OCI-M2 (cell line): Measurements from ENCODE around the gene MEPE.

Experiments
- DNase-seq: peaks from one replicate; lab custom pipeline; 2025; ENCODE audit not compliant: unreplicated experiment; lab: John Stamatoyannopoulos, UW

MEPE gene

DNA sequence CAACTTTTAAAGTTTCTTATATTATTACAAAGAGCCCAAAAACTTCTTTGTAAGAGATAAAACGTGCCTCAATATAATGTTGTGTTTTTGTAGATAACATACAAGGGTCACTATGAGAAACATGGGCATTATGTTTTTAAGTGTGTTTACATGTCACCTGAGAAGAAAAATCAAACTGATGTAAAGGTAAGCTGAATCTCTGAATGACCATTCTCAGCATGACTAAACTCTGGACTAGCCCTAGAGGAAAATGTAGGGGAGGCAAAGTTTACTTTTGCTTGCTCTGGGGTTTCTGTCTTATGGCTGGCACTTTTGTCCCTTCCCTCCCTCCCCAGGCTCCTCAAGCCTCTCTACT is 6.8 kb downstream of the MEPE start:
- DNase-seq = no peak

DNA sequence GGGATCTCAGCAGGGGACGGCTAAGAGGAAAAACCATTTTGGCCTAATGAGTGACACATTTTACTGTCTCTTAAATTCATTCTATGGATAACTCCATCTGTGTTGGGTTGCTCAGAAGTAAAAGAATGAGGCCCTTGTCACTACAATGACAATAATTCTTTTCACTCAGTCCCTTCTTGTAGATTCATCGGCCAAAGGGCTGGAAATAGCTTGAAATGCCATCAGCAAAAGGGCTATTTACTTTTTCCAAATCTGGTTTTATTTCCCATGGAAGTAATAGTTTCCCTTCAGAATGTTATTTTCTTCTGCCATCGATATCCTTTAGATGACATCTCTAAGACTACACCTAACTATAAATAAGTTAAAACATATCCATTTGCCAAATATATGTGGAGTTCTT is 7.4 kb downstream of the MEPE start:
- DNase-seq = no peak

DNA sequence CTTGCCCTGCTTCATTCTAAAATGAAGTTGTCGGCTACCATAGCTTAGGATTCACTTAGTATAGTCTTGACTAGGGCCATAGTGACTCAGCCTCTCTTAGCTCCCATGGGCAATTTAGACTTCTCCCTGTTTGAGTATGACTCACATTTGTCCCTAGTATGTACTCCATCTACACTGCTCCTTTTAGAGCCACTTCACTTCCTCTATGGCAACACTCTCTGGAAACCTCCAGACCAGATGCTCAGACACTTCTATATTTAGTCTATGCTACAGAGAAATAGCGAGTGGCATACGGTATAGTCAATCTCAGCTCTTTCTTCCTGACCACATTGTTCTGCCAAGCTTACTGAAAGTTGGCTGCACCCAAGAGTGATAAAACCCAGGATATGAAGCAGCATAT is 11.2 kb downstream of the MEPE start:
- DNase-seq = no peak

DNA sequence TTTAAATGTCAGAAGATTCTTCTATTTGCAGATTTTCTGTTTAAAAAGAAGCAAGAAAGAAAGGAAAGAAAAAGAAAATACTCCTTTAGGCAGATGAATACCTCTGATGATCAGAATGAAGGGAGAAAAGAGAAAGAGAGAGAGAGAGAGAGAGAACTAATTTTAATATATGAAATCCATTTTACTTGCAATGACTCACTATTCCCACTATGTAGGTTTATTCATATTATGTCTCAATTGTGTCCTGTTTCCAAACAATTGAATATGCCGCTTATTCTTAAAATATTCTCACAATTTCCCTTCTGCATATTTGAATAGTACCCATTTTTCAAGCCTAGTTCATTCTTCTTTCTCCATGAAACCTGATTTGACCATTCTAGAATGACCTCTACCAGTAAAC is 11.7 kb downstream of the MEPE start:
- no peak for DNase-seq

DNA sequence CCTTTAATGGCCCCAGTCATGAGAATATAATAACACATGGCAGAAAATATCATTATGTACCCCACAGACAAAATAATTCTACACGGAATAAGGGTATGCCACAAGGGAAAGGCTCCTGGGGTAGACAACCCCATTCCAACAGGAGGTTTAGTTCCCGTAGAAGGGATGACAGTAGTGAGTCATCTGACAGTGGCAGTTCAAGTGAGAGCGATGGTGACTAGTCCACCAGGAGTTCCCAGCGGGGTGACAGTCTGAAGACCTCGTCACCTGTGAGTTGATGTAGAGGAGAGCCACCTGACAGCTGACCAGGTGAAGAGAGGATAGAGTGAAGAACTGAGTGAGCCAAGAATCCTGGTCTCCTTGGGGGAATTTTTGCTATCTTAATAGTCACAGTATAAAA is 13.5 kb downstream of the MEPE start:
- no peak for DNase-seq

DNA sequence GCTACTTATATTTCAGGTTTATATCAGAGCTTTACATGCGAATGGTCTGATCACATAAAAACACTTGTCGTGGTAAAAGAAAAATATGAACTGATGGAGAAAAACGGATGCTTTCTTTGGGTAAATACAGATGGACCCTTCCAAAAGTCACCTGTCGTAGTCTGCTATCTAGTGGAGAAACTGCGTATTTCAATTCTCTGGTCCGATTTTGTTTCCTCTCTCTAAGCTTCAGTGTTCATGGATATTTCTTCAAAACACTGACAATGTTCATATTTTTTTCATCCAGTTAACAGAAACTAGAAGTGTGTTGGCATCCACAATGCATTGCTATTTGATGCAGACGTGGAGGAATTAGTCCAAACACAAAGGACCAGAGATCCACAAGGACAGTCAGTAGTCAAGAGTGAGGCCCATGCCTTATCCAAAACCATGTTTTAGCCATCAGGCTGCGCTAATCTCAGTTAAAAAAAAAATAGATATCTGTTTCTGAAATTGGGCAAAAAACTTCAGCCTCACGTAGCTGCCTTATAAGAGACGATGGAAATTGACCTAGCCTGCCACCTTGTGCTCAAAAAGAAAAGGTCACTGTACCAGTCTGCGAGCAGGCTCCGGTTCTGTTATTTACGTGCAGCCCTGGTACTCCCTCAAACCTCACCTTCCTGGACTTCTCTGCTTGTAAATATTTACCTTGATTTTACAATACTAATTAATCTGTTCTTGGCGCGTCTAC is 16.0 kb downstream of the MEPE start:
- no peak for DNase-seq

DNA sequence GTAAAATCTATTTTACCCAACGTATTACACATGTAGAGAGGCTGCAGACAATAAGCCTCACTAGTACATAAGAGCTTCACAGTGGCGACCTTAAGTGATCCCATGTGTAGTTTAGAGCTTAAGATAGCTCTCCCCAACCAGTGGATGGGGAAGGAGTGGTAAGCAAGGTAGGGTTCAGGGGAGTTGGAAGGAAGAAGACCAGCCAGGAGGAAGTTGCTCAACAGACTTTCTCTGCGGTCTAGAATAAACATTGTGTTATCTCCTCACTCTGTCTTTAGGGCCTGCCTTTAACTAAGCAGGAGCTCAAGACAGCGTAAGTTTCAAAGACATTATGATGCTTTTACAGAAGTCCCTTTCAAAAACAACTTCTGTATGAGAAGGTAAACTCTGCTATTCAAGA is 16.8 kb downstream of the MEPE start:
- peak; percentile 17 for DNase-seq

DNA sequence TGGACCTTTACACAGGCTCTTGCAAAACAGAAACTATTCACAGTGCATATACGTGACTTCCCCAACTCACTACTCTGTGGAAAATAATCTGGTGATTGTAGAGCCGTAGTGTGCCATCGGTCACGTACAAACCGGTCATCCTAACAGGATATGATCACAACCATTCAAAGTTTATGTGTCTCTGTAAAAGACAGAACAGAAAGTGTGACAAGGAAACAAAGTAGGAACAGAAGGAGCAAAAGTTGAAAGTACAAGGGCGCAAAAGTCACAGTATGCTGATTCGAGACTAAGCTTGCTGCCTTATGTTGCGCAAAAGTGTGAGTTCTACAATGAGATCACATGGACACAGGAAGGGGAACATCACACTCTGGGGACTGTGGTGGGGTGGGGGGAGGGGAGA is 18.6 kb downstream of the MEPE start:
- DNase-seq = no peak

DNA sequence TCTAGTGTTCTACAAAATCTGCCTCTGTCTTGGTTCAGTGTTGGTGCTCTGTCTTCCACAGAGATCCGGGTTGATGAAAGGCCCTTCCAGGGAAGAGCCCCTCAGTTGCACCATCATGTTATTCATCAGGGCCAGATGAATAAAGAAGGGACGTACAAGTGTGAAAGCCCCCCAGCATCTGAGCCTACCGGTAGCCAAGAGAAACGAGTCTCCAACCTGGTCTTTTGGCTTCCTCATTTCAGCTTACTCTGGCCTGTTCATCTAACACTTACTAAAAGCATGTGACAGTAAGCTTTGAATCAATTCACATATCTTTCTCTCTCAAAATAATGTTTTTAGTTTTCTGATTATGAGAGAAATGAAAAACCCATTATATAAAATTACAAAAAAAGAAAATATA is 19.2 kb downstream of the MEPE start:
- no peak for DNase-seq

DNA sequence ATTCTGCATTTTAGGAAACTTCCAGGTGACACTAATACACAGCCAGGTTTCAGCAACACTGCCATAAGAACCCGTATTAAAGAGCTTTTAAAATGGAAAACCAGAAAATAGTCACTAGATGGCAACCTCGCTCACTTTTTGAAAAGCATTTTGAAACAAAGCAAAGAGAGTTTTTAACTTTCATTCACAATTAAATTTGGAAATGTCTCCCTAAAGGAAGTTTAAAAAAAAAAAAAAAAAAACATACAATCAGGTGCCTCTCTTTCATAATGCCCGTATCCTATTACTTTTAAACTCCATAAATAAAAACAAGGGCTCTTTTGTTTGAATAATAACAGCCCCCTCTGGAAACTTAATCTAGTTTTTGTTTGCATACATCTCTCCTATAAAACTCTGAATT is 20.3 kb downstream of the MEPE start:
- no peak for DNase-seq

DNA sequence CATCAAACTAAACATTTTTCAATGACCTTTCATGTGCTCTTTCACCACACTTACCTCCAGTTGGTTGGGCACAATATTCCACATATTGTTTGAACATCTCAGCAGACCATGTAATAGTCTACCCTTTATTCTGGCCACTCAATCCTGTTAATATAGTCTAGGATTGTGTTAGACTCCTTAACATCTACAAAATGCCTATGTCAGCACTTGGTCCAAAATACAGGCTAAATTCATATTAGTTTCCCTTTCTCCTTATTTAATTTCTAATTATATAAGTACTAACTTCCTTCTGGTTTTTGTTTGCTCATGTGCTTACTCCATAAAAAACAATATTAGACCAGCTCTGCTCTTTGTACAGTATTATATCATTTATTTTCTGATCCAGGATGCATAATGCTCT is 21.1 kb downstream of the MEPE start:
- DNase-seq = no peak

DNA sequence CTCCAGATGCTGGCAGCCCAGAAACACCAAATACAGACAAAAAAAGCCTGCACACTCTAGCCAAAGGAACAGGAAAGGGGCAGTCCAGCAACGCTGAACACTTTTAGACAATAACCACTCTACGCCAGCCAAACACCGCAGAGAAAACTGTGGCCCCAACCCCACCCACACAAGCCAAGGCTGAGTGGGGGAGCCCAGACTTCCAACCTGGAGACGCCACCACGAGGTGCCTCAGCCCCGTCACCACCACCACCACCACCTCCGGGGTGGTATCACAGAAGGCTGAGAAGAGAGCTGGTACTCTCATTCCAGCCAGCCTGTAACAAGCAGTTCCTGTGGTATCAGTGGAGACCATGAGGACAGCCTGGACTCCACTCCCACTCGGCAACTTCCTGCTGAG is 22.8 kb downstream of the MEPE start:
- DNase-seq = no peak

DNA sequence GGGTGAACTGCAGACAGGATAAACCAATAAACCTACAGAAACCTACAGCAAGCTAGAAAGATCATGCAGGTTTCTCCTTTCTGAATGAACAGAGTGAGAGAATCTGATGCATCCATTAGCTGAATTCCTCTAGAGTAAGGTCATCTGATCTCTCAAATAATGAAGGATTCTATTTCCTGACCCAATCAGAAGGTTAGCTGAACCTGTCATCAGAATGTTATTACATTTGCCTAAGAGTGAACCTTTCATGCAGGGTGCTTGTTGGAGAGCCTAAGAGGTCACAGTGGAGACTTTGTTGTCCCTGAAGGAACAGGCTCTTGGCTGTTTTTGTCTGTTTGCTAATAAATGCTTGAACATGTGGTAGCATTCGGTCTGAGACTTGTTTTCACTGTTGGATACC is 24.0 kb downstream of the MEPE start:
- DNase-seq = no peak

DNA sequence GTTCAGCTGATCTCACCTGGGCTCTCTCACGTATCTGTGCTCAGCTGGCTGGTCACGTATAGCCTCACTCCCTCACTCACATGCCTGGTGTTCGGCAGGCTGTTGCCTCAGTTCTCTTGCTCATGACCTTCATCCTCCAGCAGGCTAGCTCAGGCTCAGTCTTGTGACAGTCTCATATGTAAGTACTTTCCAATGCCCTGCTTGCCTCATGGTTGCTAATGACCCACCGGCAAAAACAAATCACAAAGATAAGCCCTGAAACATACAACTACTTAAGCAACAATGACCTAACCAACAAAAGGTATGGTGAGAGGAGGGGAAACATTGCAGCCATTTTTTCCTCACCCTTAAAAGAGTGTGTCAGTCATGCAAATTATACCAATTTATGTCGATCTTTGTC is 25.0 kb downstream of the MEPE start:
- no peak for DNase-seq

DNA sequence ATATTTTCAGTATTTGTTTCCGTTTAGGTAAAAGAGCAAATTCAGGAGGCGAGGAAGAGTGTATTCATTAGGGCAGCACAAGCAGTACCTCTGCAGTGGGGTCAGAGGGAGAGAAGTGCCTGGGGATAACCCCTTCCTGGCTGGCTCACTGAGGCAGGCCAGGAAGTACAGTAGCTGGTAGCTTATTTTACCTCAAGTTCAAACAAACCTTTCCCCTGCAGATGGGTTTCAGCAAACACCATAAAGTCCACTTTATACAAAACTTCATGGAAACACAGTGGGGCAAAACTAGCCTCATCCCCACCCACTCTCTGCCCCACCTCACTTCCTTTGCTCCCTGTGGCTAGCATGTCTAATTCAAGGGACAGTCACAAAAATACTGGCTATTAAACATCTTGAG is 29.5 kb downstream of the MEPE start:
- DNase-seq = no peak

DNA sequence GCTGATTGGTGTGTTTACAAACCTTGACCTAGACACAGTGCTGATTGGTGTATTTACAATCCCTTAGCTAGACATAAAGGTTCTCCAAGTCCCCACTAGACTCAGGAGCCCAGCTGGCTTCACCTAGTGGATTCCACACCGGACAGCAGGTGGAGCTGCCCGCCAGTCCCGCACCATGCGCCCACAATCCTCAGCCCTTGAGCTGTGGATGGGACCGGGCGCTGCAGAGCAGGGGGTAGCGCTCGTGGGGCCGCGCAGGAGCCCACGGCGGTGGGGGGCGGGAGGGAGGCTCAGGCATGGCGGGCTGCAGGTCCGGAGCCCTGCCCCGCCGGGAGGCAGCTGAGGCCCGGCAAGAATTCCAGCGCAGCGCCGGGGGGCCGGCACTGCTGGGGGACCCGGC is 30.7 kb downstream of the MEPE start:
- DNase-seq = no peak

DNA sequence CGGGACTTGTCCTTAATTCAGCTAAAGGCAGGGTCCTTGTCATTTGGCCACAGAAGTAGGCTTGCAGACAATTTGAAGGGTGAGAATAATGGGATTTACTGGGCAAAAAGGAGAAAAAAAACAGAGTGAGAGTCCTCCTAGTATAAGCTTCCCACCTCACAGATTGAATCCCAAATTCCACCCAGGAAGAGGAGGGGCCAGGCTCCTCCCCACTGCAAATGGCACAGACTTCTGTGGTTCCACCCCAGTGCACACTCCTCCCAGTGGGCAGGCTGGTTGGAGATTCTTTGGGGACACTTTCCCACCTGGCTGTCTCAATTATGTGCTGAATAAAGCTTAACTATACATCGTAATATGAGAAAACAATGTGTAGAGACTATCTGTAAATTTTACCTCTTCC is 31.6 kb downstream of the MEPE start:
- no peak for DNase-seq

DNA sequence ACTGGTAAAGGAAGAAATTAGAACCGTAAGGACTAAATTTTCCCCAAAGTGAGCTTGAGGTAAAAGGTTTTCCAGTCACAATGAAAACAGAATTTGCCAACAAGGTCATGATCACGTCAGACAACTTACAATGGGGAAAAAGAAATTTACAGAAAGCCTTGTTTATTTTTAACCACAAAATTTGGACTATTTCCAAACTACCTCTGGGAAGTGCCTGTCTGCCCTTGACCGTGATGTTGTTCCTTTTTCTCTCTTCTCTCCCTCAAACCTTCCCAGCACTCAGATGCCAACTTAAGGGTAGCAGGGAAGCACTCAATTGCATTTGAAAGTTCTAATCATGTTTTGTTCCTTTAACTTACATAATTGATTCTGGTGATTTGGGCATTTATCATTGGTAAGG is 32.5 kb downstream of the MEPE start:
- no peak for DNase-seq

DNA sequence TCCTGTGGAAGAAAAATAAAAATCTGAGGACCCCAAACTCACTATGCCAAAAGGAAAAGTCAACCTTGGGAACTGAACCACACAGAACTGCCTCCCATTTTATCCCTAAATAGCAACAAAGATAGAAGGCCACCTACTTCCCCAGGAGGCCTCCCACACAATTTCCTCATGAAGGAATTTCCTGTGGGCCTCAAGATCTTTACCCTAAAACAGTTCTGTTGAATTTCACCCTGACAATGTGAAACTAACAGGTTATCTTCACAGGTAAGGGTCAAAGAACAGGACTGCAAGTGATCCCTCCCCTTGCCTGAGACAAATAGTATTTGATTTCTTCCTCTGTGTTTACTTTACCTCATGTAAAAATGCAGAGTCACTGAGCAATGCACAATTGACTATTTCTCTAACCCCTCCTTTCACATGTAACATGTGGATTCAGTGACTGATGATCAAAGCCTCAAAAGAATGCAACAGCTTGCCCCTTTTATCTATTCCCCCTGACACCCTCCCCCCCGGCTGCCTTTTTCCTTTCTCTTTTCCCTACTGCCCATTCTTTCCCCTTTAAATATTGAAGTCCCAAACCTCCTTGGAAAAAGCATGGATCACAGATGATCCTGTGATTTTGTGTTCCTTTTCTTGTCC is 33.3 kb downstream of the MEPE start:
- no peak for DNase-seq

DNA sequence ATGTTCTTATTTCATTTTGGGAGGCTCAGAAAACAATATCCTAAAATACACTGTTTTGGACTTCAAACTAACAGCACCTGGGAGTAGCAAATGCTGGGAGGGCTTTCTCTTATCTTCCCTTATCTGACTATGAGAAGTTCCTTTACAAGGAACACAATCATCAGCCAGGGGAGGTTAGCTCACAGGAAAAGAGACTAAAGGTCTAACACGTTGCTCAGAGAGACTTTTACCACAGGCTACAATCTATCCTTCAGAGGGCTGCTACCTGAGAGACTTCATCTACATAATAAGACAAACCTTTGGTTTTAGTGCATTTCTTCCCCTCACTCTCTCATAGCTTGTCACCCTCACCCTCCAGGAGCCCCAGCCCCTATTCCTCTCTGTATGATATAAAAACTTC is 35.8 kb downstream of the MEPE start:
- no peak for DNase-seq

DNA sequence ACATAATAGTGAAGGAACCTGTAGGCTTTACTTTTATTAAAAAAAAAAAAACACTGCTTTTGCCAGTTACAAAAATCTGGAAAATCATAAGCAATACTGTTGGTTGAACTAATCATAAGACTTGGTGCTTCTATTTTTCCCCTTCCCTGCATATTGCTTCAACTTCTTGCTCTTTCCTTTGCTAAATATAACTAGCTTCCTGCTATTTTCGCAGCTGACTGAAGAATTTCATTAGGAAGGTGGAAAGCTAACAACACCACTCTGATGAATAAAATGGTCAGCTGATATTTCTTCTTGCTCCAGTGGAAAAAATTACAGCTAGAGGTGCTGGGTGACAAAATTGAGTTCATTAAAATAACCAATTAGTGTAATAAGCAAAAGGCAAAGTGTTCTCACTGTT is 39.3 kb downstream of the MEPE start:
- no peak for DNase-seq

DNA sequence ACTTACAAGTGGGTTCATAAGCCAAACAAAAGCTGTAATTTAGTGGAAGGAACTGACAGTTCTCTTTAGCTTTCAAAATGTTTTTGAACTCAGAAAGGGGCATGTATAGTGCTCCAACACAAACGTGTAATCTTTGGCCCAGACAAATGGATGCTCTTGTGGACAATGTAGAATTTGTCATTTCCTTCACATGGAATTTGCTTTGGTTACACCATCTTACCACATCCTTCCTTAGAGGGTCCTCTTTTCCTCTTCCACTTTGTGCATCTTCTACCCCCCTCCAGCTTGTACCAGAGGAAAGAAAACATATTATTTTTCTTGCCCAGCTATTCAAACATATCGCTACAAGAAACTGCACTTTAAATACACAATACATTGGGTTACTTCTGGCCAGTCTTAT is 42.4 kb downstream of the MEPE start:
- no peak for DNase-seq

DNA sequence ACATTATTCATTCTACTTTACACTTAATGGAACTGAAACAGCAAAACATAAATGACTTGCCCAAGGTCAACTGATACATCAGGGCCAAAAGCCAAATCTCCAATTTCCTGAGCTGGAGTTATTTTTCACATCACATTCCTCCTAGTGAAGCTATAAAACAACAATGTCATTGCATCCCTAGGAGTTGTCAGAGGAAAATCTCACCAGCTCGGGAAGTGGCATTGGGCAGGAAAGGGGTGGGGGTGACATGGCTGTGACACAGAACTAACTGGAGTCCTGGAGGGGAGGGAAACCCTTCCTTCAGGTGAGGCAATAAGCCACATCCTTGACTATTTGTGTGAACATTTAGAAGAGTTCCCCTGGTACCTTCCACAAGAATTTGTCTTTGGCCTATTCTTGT is 47.3 kb downstream of the MEPE start:
- DNase-seq = no peak
